Tibial nerve (tissue), 4 donors: Measurements from ENCODE around the gene SFRP4.

ENCODE experiments used
- CTCF ChIP-seq, 5 experiments: fragments of 200-600 bp in 3 of 5; fragments of 450-650 bp in 2 of 5; sonication (generic) in 3 of 5; IDR thresholded peaks; one replicate each; pipeline ENCODE4 v1.5.1; 2016 to 2019; ENCODE audit warnings: antibody characterized with exemption in 5 of 5, mild to moderate bottlenecking in 3 of 5, moderate library complexity in 2 of 5
- EP300 ChIP-seq, 2 donors: sonication (generic); formaldehyde crosslinking; IDR thresholded peaks; one replicate each; pipeline ENCODE4 v1.6.1; 2017; ENCODE audit warnings: antibody characterized with exemption in 2 of 2, mild to moderate bottlenecking in 1 of 2
- POLR2A ChIP-seq, 2 donors: fragments of 450-650 bp; IDR thresholded peaks; one replicate each; pipeline ENCODE4 v1.6.1; 2017; ENCODE audit warnings: antibody characterized with exemption in 2 of 2, mild to moderate bottlenecking in 2 of 2, moderate library complexity in 2 of 2

DNA sequence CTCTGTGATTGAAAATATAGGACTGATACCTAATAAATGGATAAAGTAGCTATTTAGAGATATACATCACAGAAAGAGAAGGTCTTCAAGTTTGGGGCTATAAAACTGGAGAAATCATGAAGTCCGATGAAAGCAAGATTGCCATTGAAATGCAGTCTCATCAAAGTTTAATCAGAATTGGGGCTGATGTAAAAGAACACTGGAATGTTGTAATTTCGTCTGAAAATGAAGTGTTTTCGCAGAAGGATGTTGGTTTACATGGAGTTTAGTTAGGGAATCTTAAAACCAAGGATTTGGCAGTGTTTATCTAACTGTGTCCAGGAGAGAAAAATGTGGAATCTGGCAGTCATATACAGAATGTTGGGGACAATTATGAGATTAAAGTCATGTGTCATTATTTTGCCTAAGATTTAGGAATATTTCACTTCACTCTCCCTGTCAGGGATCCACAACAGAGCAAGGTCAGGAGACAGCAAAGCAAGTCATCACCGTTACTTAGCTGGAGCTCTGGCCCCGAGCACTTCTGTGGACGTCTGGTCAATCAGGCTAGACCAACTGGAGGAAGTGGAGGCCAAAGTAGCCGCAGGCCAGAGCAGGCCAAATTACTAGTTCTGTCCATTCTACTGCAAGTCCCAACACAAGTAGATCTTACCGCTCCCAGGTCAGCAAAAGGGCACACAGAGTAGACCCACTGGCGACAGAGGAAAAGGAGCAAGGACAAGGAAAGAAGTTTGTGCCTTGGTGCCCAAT, 40.8 kb upstream of the SFRP4 start:
- TF ChIP-seq CTCF (IDR thresholded peaks at IDR 0.05) (no peak), EP300 (IDR thresholded peaks at IDR 0.05) (no peak), POLR2A (IDR thresholded peaks at IDR 0.05) (no peak)
